Measurements from ENCODE around the gene PDK2. TPM values are rescaled to one million over a fixed set of nuclear protein-coding genes. Genes with fewer than 3 reads are reported as not detected.

The PDK2 gene
- total and polyA plus RNA-seq, 12 donors: 88.1 to 337 (median 225) TPM

GRCh38 chr17:50056217-50056960 lies 38.8 kb upstream of the PDK2 start:
- TF ChIP-seq CTCF (IDR thresholded peaks at IDR 0.05): peak in 7 of 9 donors; percentile 11 to 62 (median 45)
- 1% methylated on average over 57 to 64 of the region's 64 CpGs for WGBS, 2 donors
- DNase-seq (peak in 1 of 2 donors; percentile 59), ATAC-seq (peak; percentile 7 to 32 (median 25))
- H3K9me3 ChIP-seq: no peaks in the 10 kb centered on the region
- H3K4me1 ChIP-seq: peaks cover 34 to 85% (median 79%) of the 10 kb centered on the region in 9 donors
- peak overlapping the region; percentile 61 to 97 (median 80) for H3K4me3 ChIP-seq
- H3K36me3 ChIP-seq: no peaks in the 10 kb centered on the region
- peak overlapping the region; percentile 57 to 97 (median 90) for H3K27ac ChIP-seq
- H3K27me3 ChIP-seq: peaks cover 0 to 38% (median 0%) of the 10 kb centered on the region in 7 donors
- intact Hi-C loops (cut with DNase I): loop anchor here in 3 of 10 donors (1.0 to 5.0 kb wide), 3 partner anchors 29 to 36 kb away; no protein-coding TSS in a partner anchor

DNA sequence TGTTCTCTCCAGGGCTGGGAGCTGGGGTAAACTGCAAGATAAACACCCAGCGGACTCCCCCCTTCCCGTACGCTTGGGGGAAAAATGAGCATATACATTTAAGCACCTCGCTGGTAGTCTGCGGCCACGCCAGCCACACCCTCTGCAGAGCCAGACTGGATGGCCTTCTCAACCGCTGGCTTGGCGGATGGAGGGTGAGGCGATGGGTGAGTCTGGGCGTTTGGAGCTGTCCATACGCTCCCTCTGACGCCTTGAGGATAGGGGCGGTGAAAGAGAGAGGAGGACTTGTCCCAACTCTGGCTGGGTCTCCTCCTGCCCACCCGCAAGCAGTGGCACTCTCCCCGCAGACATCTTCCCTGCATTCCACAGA lies 38.2 kb upstream of the PDK2 start:
- Histone ChIP-seq H3K36me3 (no peaks in the 10 kb centered on the region), H3K9me3 (no peaks in the 10 kb centered on the region), H3K27ac (peak overlapping the region; percentile 57 to 97 (median 90)), H3K27me3 (peaks cover 0 to 38% (median 0%) of the 10 kb centered on the region in 7 donors), H3K4me3 (peak overlapping the region; percentile 61 to 97 (median 80)), H3K4me1 (peaks cover 35 to 90% (median 84%) of the 10 kb centered on the region in 9 donors)
- 21 to 32% methylated on average over 15 of the region's 15 CpGs for WGBS, 2 donors
- intact Hi-C loops (cut with DNase I): loop anchor here in 3 of 10 donors (1.0 to 5.0 kb wide), 3 partner anchors 30 to 35 kb away; no protein-coding TSS in a partner anchor
- DNase-seq (no peak), ATAC-seq (no peak)
- no peak for TF ChIP-seq CTCF (IDR thresholded peaks at IDR 0.05)

GRCh38 chr17:50057521-50057991 lies 37.6 kb upstream of the PDK2 start:
- H3K4me3 ChIP-seq: peak overlapping the region in 7 of 10 donors; percentile 72 to 97 (median 81)
- H3K4me1 ChIP-seq: peaks cover 37 to 95% (median 88%) of the 10 kb centered on the region in 9 donors
- intact Hi-C loops (cut with DNase I): loop anchor here in 3 of 10 donors (2.0 to 5.0 kb wide), 2 partner anchors 31 to 35 kb away; no protein-coding TSS in a partner anchor
- no peaks in the 10 kb centered on the region for H3K36me3 ChIP-seq
- H3K27ac ChIP-seq: peak overlapping the region in 8 of 10 donors; percentile 77 to 97 (median 88)
- 79 to 83% methylated on average over 9 of the region's 9 CpGs for WGBS, 2 donors
- no peaks in the 10 kb centered on the region for H3K9me3 ChIP-seq
- DNase-seq: no peak
- no peak for TF ChIP-seq CTCF (IDR thresholded peaks at IDR 0.05)
- no peak for ATAC-seq
- H3K27me3 ChIP-seq: peaks cover 0 to 38% (median 0%) of the 10 kb centered on the region in 7 donors

DNA sequence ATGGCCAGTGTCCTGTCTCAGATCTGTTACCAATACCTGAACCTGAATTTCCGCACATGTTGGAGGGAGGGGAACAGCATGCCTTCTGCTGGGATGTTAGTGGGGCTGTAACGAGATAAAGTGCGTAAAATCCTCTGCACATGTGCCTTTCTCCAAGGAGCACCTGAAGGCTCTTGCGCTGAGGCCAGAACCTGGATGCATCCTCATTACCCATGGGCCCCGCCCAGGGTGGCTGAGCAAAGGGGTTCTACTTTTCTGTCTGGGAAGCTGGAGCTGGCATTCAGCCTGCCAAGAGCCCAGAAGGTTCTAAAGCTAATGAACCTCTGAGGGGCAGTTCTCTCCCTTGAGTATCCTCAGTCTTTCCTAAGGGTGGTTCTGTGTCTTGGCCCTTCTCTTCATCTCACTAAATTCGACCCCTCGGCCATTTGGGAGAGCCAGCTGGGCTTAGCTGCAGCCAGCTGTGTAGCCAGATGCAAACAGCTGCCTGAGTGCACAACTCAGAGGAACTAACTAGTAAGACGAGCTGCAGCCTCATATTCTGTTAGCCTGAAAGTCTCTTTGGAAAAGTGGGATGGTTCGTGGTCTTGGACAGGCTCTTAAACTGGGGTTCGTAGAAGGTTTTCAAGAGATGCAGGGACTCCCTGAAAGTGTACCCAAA lies 36.7 kb upstream of the PDK2 start:
- no peaks in the 10 kb centered on the region for H3K9me3 ChIP-seq
- H3K4me1 ChIP-seq: peaks cover 43 to 95% (median 88%) of the 10 kb centered on the region in 9 donors
- intact Hi-C loops (cut with DNase I): loop anchor here in 3 of 10 donors (1.0 to 5.0 kb wide), 2 partner anchors 34 to 119 kb away; no protein-coding TSS in a partner anchor
- no peak for TF ChIP-seq CTCF (IDR thresholded peaks at IDR 0.05)
- no peaks in the 10 kb centered on the region for H3K36me3 ChIP-seq
- no peak overlapping the region for H3K4me3 ChIP-seq
- 78 to 80% methylated on average over 10 of the region's 10 CpGs for WGBS, 2 donors
- ATAC-seq (no peak), DNase-seq (no peak)
- peaks cover 0 to 38% (median 0%) of the 10 kb centered on the region in 7 donors for H3K27me3 ChIP-seq
- H3K27ac ChIP-seq: peak overlapping the region in 9 of 10 donors; percentile 77 to 97 (median 89)

All from heart right ventricle (tissue), 16 donors.